ENCODE data around the gene DLG2.

The DLG2 gene

GRCh38 chr11:83862691-83863090, 1764.5 kb downstream of the DLG2 start:
- Histone ChIP-seq H2BK120ac (ENCODE audit: low read depth, low read length) (no peak overlapping the region), H2AK5ac (ENCODE audit: low read length, severe bottlenecking) (no peak overlapping the region), H2BK15ac (ENCODE audit: low read depth, poor library complexity, severe bottlenecking) (no peak overlapping the region), H3K4me2 (ENCODE audit: low read length, poor library complexity, severe bottlenecking) (no peak overlapping the region), H3K79me1 (replicated peaks; ENCODE audit: low read length, poor library complexity, severe bottlenecking) (no peaks in the 10 kb centered on the region), H3K4me3 (ENCODE audit: insufficient read depth in 1 of 2, low read depth in 1 of 2, low read length in 2 of 2) (no peak overlapping the region), H3K27me3 (ENCODE audit: control insufficient read depth in 1 of 2, insufficient read depth in 1 of 2, low read length in 2 of 2) (no peaks in the 10 kb centered on the region), H3K14ac (ENCODE audit: low read length in 2 of 2) (no peak overlapping the region), H3K36me3 (ENCODE audit: control insufficient read depth in 1 of 2, insufficient read depth in 2 of 2, low read depth in 1 of 2, low read length in 2 of 2) (no peaks in the 10 kb centered on the region), H2BK12ac (ENCODE audit: low read length in 2 of 2) (no peak overlapping the region), H4K91ac (ENCODE audit: low read length) (no peak overlapping the region), H3K23ac (ENCODE audit: low read length in 2 of 2) (no peak overlapping the region), H3K27ac (ENCODE audit: low read length, poor library complexity, severe bottlenecking) (no peak overlapping the region), H4K8ac (ENCODE audit: low read length) (no peak overlapping the region), H3K4me1 (ENCODE audit: control insufficient read depth, insufficient read depth, low read depth, low read length) (no peaks in the 10 kb centered on the region), H3K9me3 (ENCODE audit: control insufficient read depth, low read length) (no peaks in the 10 kb centered on the region), H2BK5ac (ENCODE audit: low read depth, low read length, poor library complexity, severe bottlenecking) (no peak overlapping the region), H3K18ac (ENCODE audit: low read depth in 1 of 2, low read length in 2 of 2) (no peak overlapping the region), H3K9ac (ENCODE audit: low read length) (no peak overlapping the region), H3K4ac (ENCODE audit: low read depth in 1 of 2, low read length in 2 of 2) (no peak overlapping the region), H2AFZ (ENCODE audit: low read depth, low read length) (no peak overlapping the region)
- 88% methylated on average over 1 of the region's 1 CpG for WGBS
- no peak for DNase-seq

DNA sequence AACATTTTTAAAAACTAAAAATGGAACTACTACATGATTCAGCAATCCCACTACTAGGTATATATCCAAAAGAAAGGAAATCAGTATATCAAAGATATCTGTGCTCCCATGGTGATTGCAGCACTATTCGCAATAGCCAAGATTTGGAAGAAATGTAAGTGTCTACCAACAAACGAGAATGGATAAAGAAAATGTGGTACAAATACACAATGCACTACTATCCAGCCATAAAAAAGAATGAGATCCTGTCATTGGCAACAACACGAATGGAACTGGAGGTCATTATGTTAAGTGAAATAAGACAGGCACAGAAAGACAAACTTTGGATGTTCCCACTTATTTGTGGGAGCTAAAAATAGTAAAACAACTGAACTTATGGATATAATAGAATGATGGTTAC, 1765.1 kb downstream of the DLG2 start:
- Histone ChIP-seq H3K27me3 (ENCODE audit: control insufficient read depth in 1 of 2, insufficient read depth in 1 of 2, low read length in 2 of 2) (no peaks in the 10 kb centered on the region), H3K14ac (ENCODE audit: low read length in 2 of 2) (no peak overlapping the region), H3K4ac (ENCODE audit: low read depth in 1 of 2, low read length in 2 of 2) (no peak overlapping the region), H3K79me1 (replicated peaks; ENCODE audit: low read length, poor library complexity, severe bottlenecking) (no peaks in the 10 kb centered on the region), H2BK120ac (ENCODE audit: low read depth, low read length) (no peak overlapping the region), H3K4me2 (ENCODE audit: low read length, poor library complexity, severe bottlenecking) (no peak overlapping the region), H4K91ac (ENCODE audit: low read length) (no peak overlapping the region), H3K4me3 (ENCODE audit: insufficient read depth in 1 of 2, low read depth in 1 of 2, low read length in 2 of 2) (no peak overlapping the region), H3K18ac (ENCODE audit: low read depth in 1 of 2, low read length in 2 of 2) (no peak overlapping the region), H2AFZ (ENCODE audit: low read depth, low read length) (no peak overlapping the region), H3K9me3 (ENCODE audit: control insufficient read depth, low read length) (peaks cover 2% of the 10 kb centered on the region), H3K9ac (ENCODE audit: low read length) (no peak overlapping the region), H2BK15ac (ENCODE audit: low read depth, poor library complexity, severe bottlenecking) (no peak overlapping the region), H3K4me1 (ENCODE audit: control insufficient read depth, insufficient read depth, low read depth, low read length) (no peaks in the 10 kb centered on the region), H2AK5ac (ENCODE audit: low read length, severe bottlenecking) (no peak overlapping the region), H2BK12ac (ENCODE audit: low read length in 2 of 2) (no peak overlapping the region), H3K27ac (ENCODE audit: low read length, poor library complexity, severe bottlenecking) (no peak overlapping the region), H2BK5ac (ENCODE audit: low read depth, low read length, poor library complexity, severe bottlenecking) (no peak overlapping the region), H4K8ac (ENCODE audit: low read length) (no peak overlapping the region), H3K23ac (ENCODE audit: low read length in 2 of 2) (no peak overlapping the region), H3K36me3 (ENCODE audit: control insufficient read depth in 1 of 2, insufficient read depth in 2 of 2, low read depth in 1 of 2, low read length in 2 of 2) (no peaks in the 10 kb centered on the region)
- 44% methylated on average over 1 of the region's 3 CpGs for WGBS
- DNase-seq = no peak

DNA sequence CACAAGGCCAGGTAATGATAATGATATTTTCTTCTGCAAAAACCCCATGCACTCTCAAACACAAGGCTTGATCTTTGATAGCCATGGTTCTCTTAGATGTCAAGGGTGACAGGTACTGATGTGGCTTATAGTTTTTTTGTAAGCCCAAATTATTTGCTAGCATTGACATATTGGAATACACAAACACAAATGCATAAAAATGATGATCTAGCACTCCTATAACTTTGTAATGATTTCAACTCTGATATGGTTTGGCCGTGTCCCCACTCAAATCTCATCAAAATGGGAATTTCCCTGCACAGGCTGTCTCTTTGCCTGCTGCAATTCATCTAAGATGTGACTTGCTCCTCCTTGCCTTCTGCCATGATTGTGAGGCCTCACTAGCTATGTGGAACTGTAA, 1768.5 kb downstream of the DLG2 start:
- 74% methylated on average over 1 of the region's 1 CpG for WGBS

DNA sequence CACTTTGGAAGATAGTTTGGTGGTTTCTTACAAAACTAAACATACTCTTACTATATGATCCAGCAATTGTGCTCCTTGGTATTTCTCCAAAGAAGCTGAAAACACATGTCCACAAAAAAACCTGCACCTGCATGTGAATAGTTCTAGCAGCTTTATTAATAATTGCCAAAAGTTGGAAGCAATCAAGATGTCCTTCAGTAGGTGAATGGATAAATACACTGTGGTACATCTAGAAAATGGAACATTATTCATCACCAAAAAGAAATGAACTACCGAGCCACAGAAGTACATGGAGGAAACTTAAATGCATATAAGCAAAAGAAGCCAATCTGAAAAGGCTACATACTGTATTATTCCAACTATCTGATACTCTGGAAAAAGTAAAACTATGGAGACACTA, 1771.9 kb downstream of the DLG2 start:
- no peak overlapping the region for H2AK5ac ChIP-seq (ENCODE audit: low read length, severe bottlenecking)
- no peak overlapping the region for H2BK15ac ChIP-seq (ENCODE audit: low read depth, poor library complexity, severe bottlenecking)
- H2BK5ac ChIP-seq (ENCODE audit: low read depth, low read length, poor library complexity, severe bottlenecking) = no peak overlapping the region
- H3K4ac ChIP-seq (ENCODE audit: low read depth in 1 of 2, low read length in 2 of 2) = no peak overlapping the region
- peaks cover 3% of the 10 kb centered on the region for H3K9me3 ChIP-seq (ENCODE audit: control insufficient read depth, low read length)
- H3K4me1 ChIP-seq (ENCODE audit: control insufficient read depth, insufficient read depth, low read depth, low read length) = no peaks in the 10 kb centered on the region
- no peak overlapping the region for H2BK120ac ChIP-seq (ENCODE audit: low read depth, low read length)
- no peak overlapping the region for H3K4me2 ChIP-seq (ENCODE audit: low read length, poor library complexity, severe bottlenecking)
- WGBS = no CpG with 5 or more reads among the region's 1 CpG
- no peak overlapping the region for H3K27ac ChIP-seq (ENCODE audit: low read length, poor library complexity, severe bottlenecking)
- H2BK12ac ChIP-seq (ENCODE audit: low read length in 2 of 2) = no peak overlapping the region
- no peak for DNase-seq
- no peaks in the 10 kb centered on the region for H3K36me3 ChIP-seq (ENCODE audit: control insufficient read depth in 1 of 2, insufficient read depth in 2 of 2, low read depth in 1 of 2, low read length in 2 of 2)
- H3K14ac ChIP-seq (ENCODE audit: low read length in 2 of 2) = no peak overlapping the region
- no peak overlapping the region for H4K91ac ChIP-seq (ENCODE audit: low read length)
- no peak overlapping the region for H3K23ac ChIP-seq (ENCODE audit: low read length in 2 of 2)
- no peaks in the 10 kb centered on the region for H3K27me3 ChIP-seq (ENCODE audit: control insufficient read depth in 1 of 2, insufficient read depth in 1 of 2, low read length in 2 of 2)
- no peak overlapping the region for H3K18ac ChIP-seq (ENCODE audit: low read depth in 1 of 2, low read length in 2 of 2)
- H3K79me1 ChIP-seq (replicated peaks; ENCODE audit: low read length, poor library complexity, severe bottlenecking) = no peaks in the 10 kb centered on the region
- H4K8ac ChIP-seq (ENCODE audit: low read length) = no peak overlapping the region
- H2AFZ ChIP-seq (ENCODE audit: low read depth, low read length) = no peak overlapping the region
- no peak overlapping the region for H3K4me3 ChIP-seq (ENCODE audit: insufficient read depth in 1 of 2, low read depth in 1 of 2, low read length in 2 of 2)
- no peak overlapping the region for H3K9ac ChIP-seq (ENCODE audit: low read length)

More for the DNA sequence above, 1768.5 kb downstream of the DLG2 start:
- no peak overlapping the region for H3K4ac ChIP-seq (ENCODE audit: low read depth in 1 of 2, low read length in 2 of 2)
- H2BK5ac ChIP-seq (ENCODE audit: low read depth, low read length, poor library complexity, severe bottlenecking) = no peak overlapping the region
- H2AFZ ChIP-seq (ENCODE audit: low read depth, low read length) = no peak overlapping the region
- H3K4me3 ChIP-seq (ENCODE audit: insufficient read depth in 1 of 2, low read depth in 1 of 2, low read length in 2 of 2) = no peak overlapping the region
- H3K36me3 ChIP-seq (ENCODE audit: control insufficient read depth in 1 of 2, insufficient read depth in 2 of 2, low read depth in 1 of 2, low read length in 2 of 2) = no peaks in the 10 kb centered on the region
- no peak overlapping the region for H2BK15ac ChIP-seq (ENCODE audit: low read depth, poor library complexity, severe bottlenecking)
- no peak overlapping the region for H3K18ac ChIP-seq (ENCODE audit: low read depth in 1 of 2, low read length in 2 of 2)
- H3K27ac ChIP-seq (ENCODE audit: low read length, poor library complexity, severe bottlenecking) = no peak overlapping the region
- no peaks in the 10 kb centered on the region for H3K79me1 ChIP-seq (replicated peaks; ENCODE audit: low read length, poor library complexity, severe bottlenecking)
- no peak overlapping the region for H3K23ac ChIP-seq (ENCODE audit: low read length in 2 of 2)
- H3K9me3 ChIP-seq (ENCODE audit: control insufficient read depth, low read length) = peaks cover 3% of the 10 kb centered on the region
- no peak overlapping the region for H4K91ac ChIP-seq (ENCODE audit: low read length)
- H2AK5ac ChIP-seq (ENCODE audit: low read length, severe bottlenecking) = no peak overlapping the region
- DNase-seq = no peak
- no peak overlapping the region for H3K14ac ChIP-seq (ENCODE audit: low read length in 2 of 2)
- H2BK120ac ChIP-seq (ENCODE audit: low read depth, low read length) = no peak overlapping the region
- no peaks in the 10 kb centered on the region for H3K4me1 ChIP-seq (ENCODE audit: control insufficient read depth, insufficient read depth, low read depth, low read length)
- H3K27me3 ChIP-seq (ENCODE audit: control insufficient read depth in 1 of 2, insufficient read depth in 1 of 2, low read length in 2 of 2) = no peaks in the 10 kb centered on the region
- H3K4me2 ChIP-seq (ENCODE audit: low read length, poor library complexity, severe bottlenecking) = no peak overlapping the region
- H2BK12ac ChIP-seq (ENCODE audit: low read length in 2 of 2) = no peak overlapping the region
- H3K9ac ChIP-seq (ENCODE audit: low read length) = no peak overlapping the region
- H4K8ac ChIP-seq (ENCODE audit: low read length) = no peak overlapping the region

All from mesenchymal stem cell (in vitro differentiated cells and primary cell).